Measurements from ENCODE around the gene ANKRD33B.
"Not testable (repeated sequence)": the region's sequence is repeated elsewhere in the genome, so short reads cannot be mapped to it uniquely, and the experiment has no call there.

Gene ANKRD33B

GRCh38 chr5:10619649-10620048 lies 55.8 kb downstream of the ANKRD33B start:
- DNase-seq (ENCODE audit: low read depth) = no peak

GRCh38 chr5:10620346-10620745 lies 56.5 kb downstream of the ANKRD33B start:
- DNase-seq (ENCODE audit: low read depth) = no peak

GRCh38 chr5:10621832-10622231 lies 58.0 kb downstream of the ANKRD33B start:
- no peak for DNase-seq (ENCODE audit: low read depth)

- no peak for DNase-seq (ENCODE audit: low read depth)
Measured at GRCh38 chr5:10622810-10623209, 58.9 kb downstream of the ANKRD33B start.

- DNase-seq (ENCODE audit: low read depth) = no peak
Measured at GRCh38 chr5:10623305-10623910, 59.5 kb downstream of the ANKRD33B start.

GRCh38 chr5:10624206-10624605 lies 60.3 kb downstream of the ANKRD33B start:
- no peak for DNase-seq (ENCODE audit: low read depth)

- no peak for DNase-seq (ENCODE audit: low read depth)
Measured at GRCh38 chr5:10624679-10625078, 60.8 kb downstream of the ANKRD33B start.

GRCh38 chr5:10625700-10626472 lies 62.0 kb downstream of the ANKRD33B start:
- DNase-seq (ENCODE audit: low read depth) = no peak

- no peak for DNase-seq (ENCODE audit: low read depth)
Measured at GRCh38 chr5:10626473-10627013, 62.7 kb downstream of the ANKRD33B start.

GRCh38 chr5:10627160-10627701 lies 63.4 kb downstream of the ANKRD33B start:
- DNase-seq (ENCODE audit: low read depth) = no peak

- no peak for DNase-seq (ENCODE audit: low read depth)
Measured at GRCh38 chr5:10628601-10629000, 64.7 kb downstream of the ANKRD33B start.

GRCh38 chr5:10629682-10630081 lies 65.8 kb downstream of the ANKRD33B start:
- no peak for DNase-seq (ENCODE audit: low read depth)

- no peak for DNase-seq (ENCODE audit: low read depth)
Measured at GRCh38 chr5:10630126-10630525, 66.3 kb downstream of the ANKRD33B start.

GRCh38 chr5:10630744-10631143 lies 66.9 kb downstream of the ANKRD33B start:
- DNase-seq (ENCODE audit: low read depth) = not testable (repeated sequence)

GRCh38 chr5:10631316-10631996 lies 67.6 kb downstream of the ANKRD33B start:
- DNase-seq (ENCODE audit: low read depth) = no peak

- peak; percentile 46 for DNase-seq (ENCODE audit: low read depth)
Measured at GRCh38 chr5:10632110-10632761, 68.4 kb downstream of the ANKRD33B start.

GRCh38 chr5:10633271-10634049 lies 69.6 kb downstream of the ANKRD33B start:
- no peak for DNase-seq (ENCODE audit: low read depth)

- DNase-seq (ENCODE audit: low read depth) = no peak
Measured at GRCh38 chr5:10634050-10634449, 70.2 kb downstream of the ANKRD33B start.

- DNase-seq (ENCODE audit: low read depth) = no peak
Measured at GRCh38 chr5:10634562-10634961, 70.7 kb downstream of the ANKRD33B start.

- peak; percentile 65 for DNase-seq (ENCODE audit: low read depth)
Measured at GRCh38 chr5:10635257-10635866, 71.5 kb downstream of the ANKRD33B start.

- DNase-seq (ENCODE audit: low read depth) = no peak
Measured at GRCh38 chr5:10635867-10636350, 72.0 kb downstream of the ANKRD33B start.
